ENCODE measurements around the gene CCSER1. TPM values are rescaled to one million over a fixed set of nuclear protein-coding genes. Genes with fewer than 3 reads are reported as not detected.
"Not testable (repeated sequence)": the region's sequence is repeated elsewhere in the genome, so short reads cannot be mapped to it uniquely, and the experiment has no call there.

Gene CCSER1
- total RNA-seq, 2 experiments from 2014 or later: not detected

- H3K36me3 Mint-ChIP-seq (ENCODE audit: low read depth): no peaks in the 10 kb centered on the region
- no peak overlapping the region for H3K4me3 Mint-ChIP-seq
- H3K4me1 Mint-ChIP-seq (ENCODE audit: low read depth): no peaks in the 10 kb centered on the region
- H3K27me3 Mint-ChIP-seq (ENCODE audit: low read depth): no peaks in the 10 kb centered on the region
- ATAC-seq: no peak
- no peaks in the 10 kb centered on the region for H3K9me3 Mint-ChIP-seq (ENCODE audit: insufficient read depth)
- ChIA-PET CTCF (no interaction called here), POLR2A (no interaction called here)
- DNase-seq: no peak
- no peak overlapping the region for H3K27ac Mint-ChIP-seq
Measured at GRCh38 chr4:91596718-91597117, 1469.5 kb downstream of the CCSER1 start.

- Mint-ChIP-seq H3K4me3 (no peak overlapping the region), H3K9me3 (ENCODE audit: insufficient read depth) (no peaks in the 10 kb centered on the region), H3K36me3 (ENCODE audit: low read depth) (no peaks in the 10 kb centered on the region), H3K27me3 (ENCODE audit: low read depth) (no peaks in the 10 kb centered on the region), H3K4me1 (ENCODE audit: low read depth) (no peaks in the 10 kb centered on the region), H3K27ac (no peak overlapping the region)
- ChIA-PET POLR2A (no interaction called here), CTCF (no interaction called here)
- ATAC-seq (no peak), DNase-seq (no peak)
Measured at GRCh38 chr4:91598696-91599095, 1471.5 kb downstream of the CCSER1 start.

GRCh38 chr4:91600301-91600700 is 1473.1 kb downstream of the CCSER1 start:
- H3K9me3 Mint-ChIP-seq (ENCODE audit: insufficient read depth): no peaks in the 10 kb centered on the region
- ChIA-PET POLR2A (no interaction called here), CTCF (no interaction called here)
- H3K36me3 Mint-ChIP-seq (ENCODE audit: low read depth): no peaks in the 10 kb centered on the region
- no peaks in the 10 kb centered on the region for H3K27me3 Mint-ChIP-seq (ENCODE audit: low read depth)
- no peaks in the 10 kb centered on the region for H3K4me1 Mint-ChIP-seq (ENCODE audit: low read depth)
- ATAC-seq (no peak), DNase-seq (no peak)
- no peak overlapping the region for H3K27ac Mint-ChIP-seq
- no peak overlapping the region for H3K4me3 Mint-ChIP-seq

GRCh38 chr4:91601401-91601800 is 1474.2 kb downstream of the CCSER1 start:
- H3K4me3 Mint-ChIP-seq: no peak overlapping the region
- CTCF ChIA-PET: no interaction called here
- H3K9me3 Mint-ChIP-seq (ENCODE audit: insufficient read depth): no peaks in the 10 kb centered on the region
- no peak overlapping the region for H3K27ac Mint-ChIP-seq
- DNase-seq: no peak
- POLR2A ChIA-PET: no interaction called here
- H3K4me1 Mint-ChIP-seq (ENCODE audit: low read depth): no peaks in the 10 kb centered on the region
- H3K36me3 Mint-ChIP-seq (ENCODE audit: low read depth): no peaks in the 10 kb centered on the region
- H3K27me3 Mint-ChIP-seq (ENCODE audit: low read depth): no peaks in the 10 kb centered on the region
- no peak for ATAC-seq

- Mint-ChIP-seq H3K27ac (no peak overlapping the region), H3K27me3 (ENCODE audit: low read depth) (no peaks in the 10 kb centered on the region), H3K9me3 (ENCODE audit: insufficient read depth) (peaks cover 12% of the 10 kb centered on the region), H3K4me1 (ENCODE audit: low read depth) (no peaks in the 10 kb centered on the region), H3K36me3 (ENCODE audit: low read depth) (no peaks in the 10 kb centered on the region), H3K4me3 (no peak overlapping the region)
- ATAC-seq (no peak), DNase-seq (no peak)
- ChIA-PET POLR2A (no interaction called here), CTCF (no interaction called here)
Measured at GRCh38 chr4:91611782-91612181, 1484.6 kb downstream of the CCSER1 start.

GRCh38 chr4:91620952-91621351 is 1493.8 kb downstream of the CCSER1 start:
- Mint-ChIP-seq H3K4me1 (ENCODE audit: low read depth) (no peaks in the 10 kb centered on the region), H3K27me3 (ENCODE audit: low read depth) (no peaks in the 10 kb centered on the region), H3K36me3 (ENCODE audit: low read depth) (no peaks in the 10 kb centered on the region), H3K4me3 (no peak overlapping the region), H3K27ac (no peak overlapping the region), H3K9me3 (ENCODE audit: insufficient read depth) (peaks cover 5% of the 10 kb centered on the region)
- CTCF ChIA-PET: no interaction called here
- DNase-seq (no peak), ATAC-seq (no peak)
- POLR2A ChIA-PET: no interaction called here

- no peaks in the 10 kb centered on the region for H3K4me1 Mint-ChIP-seq (ENCODE audit: low read depth)
- no peak overlapping the region for H3K27ac Mint-ChIP-seq
- no peaks in the 10 kb centered on the region for H3K36me3 Mint-ChIP-seq (ENCODE audit: low read depth)
- ChIA-PET CTCF (no interaction called here), POLR2A (no interaction called here)
- no peaks in the 10 kb centered on the region for H3K27me3 Mint-ChIP-seq (ENCODE audit: low read depth)
- no peak overlapping the region for H3K4me3 Mint-ChIP-seq
- no peak for ATAC-seq
- no peak for DNase-seq
- peaks cover 5% of the 10 kb centered on the region for H3K9me3 Mint-ChIP-seq (ENCODE audit: insufficient read depth)
Measured at GRCh38 chr4:91621446-91621845, 1494.3 kb downstream of the CCSER1 start.

- Mint-ChIP-seq H3K4me1 (ENCODE audit: low read depth) (no peaks in the 10 kb centered on the region), H3K9me3 (ENCODE audit: insufficient read depth) (peaks cover 5% of the 10 kb centered on the region), H3K4me3 (no peak overlapping the region), H3K36me3 (ENCODE audit: low read depth) (no peaks in the 10 kb centered on the region), H3K27ac (no peak overlapping the region), H3K27me3 (ENCODE audit: low read depth) (no peaks in the 10 kb centered on the region)
- POLR2A ChIA-PET: no interaction called here
- ATAC-seq: no peak
- no peak for DNase-seq
- CTCF ChIA-PET: no interaction called here
Measured at GRCh38 chr4:91622925-91623602, 1495.9 kb downstream of the CCSER1 start.

GRCh38 chr4:91623603-91623967 is 1496.4 kb downstream of the CCSER1 start:
- DNase-seq; H3K27ac Mint-ChIP-seq; H3K4me1 Mint-ChIP-seq (ENCODE audit: low read depth); ATAC-seq; H3K4me3 Mint-ChIP-seq; H3K9me3 Mint-ChIP-seq (ENCODE audit: insufficient read depth); H3K36me3 Mint-ChIP-seq (ENCODE audit: low read depth); H3K27me3 Mint-ChIP-seq (ENCODE audit: low read depth); POLR2A ChIA-PET; CTCF ChIA-PET: not testable (repeated sequence)

- H3K27ac Mint-ChIP-seq: no peak overlapping the region
- no peak for ATAC-seq
- no peaks in the 10 kb centered on the region for H3K9me3 Mint-ChIP-seq (ENCODE audit: insufficient read depth)
- ChIA-PET CTCF (no interaction called here), POLR2A (no interaction called here)
- no peak for DNase-seq
- H3K27me3 Mint-ChIP-seq (ENCODE audit: low read depth): no peaks in the 10 kb centered on the region
- no peak overlapping the region for H3K4me3 Mint-ChIP-seq
- no peaks in the 10 kb centered on the region for H3K36me3 Mint-ChIP-seq (ENCODE audit: low read depth)
- no peaks in the 10 kb centered on the region for H3K4me1 Mint-ChIP-seq (ENCODE audit: low read depth)
Measured at GRCh38 chr4:91630054-91630453, 1502.9 kb downstream of the CCSER1 start.

GRCh38 chr4:91630764-91631163 is 1503.6 kb downstream of the CCSER1 start:
- DNase-seq: no peak
- ATAC-seq: no peak

GRCh38 chr4:91631335-91631734 is 1504.1 kb downstream of the CCSER1 start:
- Mint-ChIP-seq H3K4me1 (ENCODE audit: low read depth) (no peaks in the 10 kb centered on the region), H3K27me3 (ENCODE audit: low read depth) (no peaks in the 10 kb centered on the region), H3K4me3 (no peak overlapping the region), H3K36me3 (ENCODE audit: low read depth) (no peaks in the 10 kb centered on the region), H3K9me3 (ENCODE audit: insufficient read depth) (no peaks in the 10 kb centered on the region), H3K27ac (no peak overlapping the region)
- ChIA-PET CTCF (no interaction called here), POLR2A (no interaction called here)
- ATAC-seq (no peak), DNase-seq (no peak)

More at GRCh38 chr4:91630764-91631163, 1503.6 kb downstream of the CCSER1 start:
- Mint-ChIP-seq H3K27ac (no peak overlapping the region), H3K4me3 (no peak overlapping the region), H3K4me1 (ENCODE audit: low read depth) (no peaks in the 10 kb centered on the region), H3K36me3 (ENCODE audit: low read depth) (no peaks in the 10 kb centered on the region), H3K27me3 (ENCODE audit: low read depth) (no peaks in the 10 kb centered on the region), H3K9me3 (ENCODE audit: insufficient read depth) (no peaks in the 10 kb centered on the region)
- ChIA-PET CTCF (no interaction called here), POLR2A (no interaction called here)

- DNase-seq: no peak
- Mint-ChIP-seq H3K4me3 (no peak overlapping the region), H3K27me3 (ENCODE audit: low read depth) (no peaks in the 10 kb centered on the region), H3K36me3 (ENCODE audit: low read depth) (no peaks in the 10 kb centered on the region), H3K4me1 (ENCODE audit: low read depth) (no peaks in the 10 kb centered on the region), H3K9me3 (ENCODE audit: insufficient read depth) (peaks cover 4% of the 10 kb centered on the region), H3K27ac (no peak overlapping the region)
- CTCF ChIA-PET: no interaction called here
- POLR2A ChIA-PET: no interaction called here
- ATAC-seq: no peak
Measured at GRCh38 chr4:91636083-91636482, 1508.9 kb downstream of the CCSER1 start.

Measured in activated CD8-positive, alpha-beta T cell treated with anti-CD3 and anti-CD28 coated beads, Interleukin-2, amount 10 ng/mL, durations not matched to agents 7 days and 5 days (primary cell).